GM19099 (cell line): ENCODE data around the gene TBP.

Source experiments
- POLR2A ChIP-seq: IDR thresholded peaks from 3 replicates; pipeline ENCODE4 v1.6.1; 2011; ENCODE audit warnings: low read depth; ENCODE audit not compliant: insufficient read length; ENCODE audit errors: extremely low read depth

The TBP gene

DNA sequence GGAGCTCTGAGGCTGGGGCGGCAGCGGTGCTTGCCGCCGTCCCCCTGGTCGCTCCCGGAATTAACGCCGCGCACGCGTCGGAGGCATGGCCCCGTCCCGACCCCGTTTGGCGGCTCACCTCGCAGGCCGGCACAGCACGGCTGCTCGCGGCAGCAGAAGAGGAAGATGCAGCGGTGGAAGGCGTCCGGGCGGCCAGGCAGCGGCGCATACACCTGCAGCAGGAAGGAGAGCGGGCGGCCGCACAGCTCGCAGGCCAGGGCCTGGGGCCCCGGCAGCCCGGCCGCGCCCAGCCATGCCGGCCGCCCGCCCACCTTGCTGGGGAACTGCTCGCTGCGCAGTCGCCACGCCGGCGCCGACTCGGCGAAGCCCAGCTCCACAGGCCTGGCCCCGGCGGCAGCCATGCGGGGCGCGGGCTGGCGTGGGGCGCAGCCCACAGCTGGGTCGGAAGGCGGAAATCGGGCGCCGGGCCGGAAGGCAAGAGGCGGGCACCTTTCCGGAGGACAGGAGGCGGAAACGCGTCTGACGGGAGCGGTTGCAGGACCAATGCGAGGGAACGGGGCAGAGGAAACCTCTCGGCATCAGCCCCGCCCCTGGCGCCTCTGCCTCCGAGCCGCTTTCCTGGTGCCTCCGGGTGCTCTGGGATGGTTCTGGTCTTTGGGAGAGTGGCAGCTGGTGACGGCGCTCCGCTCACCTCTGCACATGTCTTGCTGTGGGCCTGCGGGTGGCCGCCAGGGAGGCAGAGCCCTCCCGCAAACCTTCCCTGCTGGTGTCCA lies 30.2 kb downstream of the TBP start, which contains the start of gene PDCD2:
Gene PDCD2, minus strand, starts transcription at position 457 of the 773 bp plus-strand sequence. Its CDS starts 56 bp downstream, at position 401.
- TF ChIP-seq POLR2A, result peak; percentile 92

DNA sequence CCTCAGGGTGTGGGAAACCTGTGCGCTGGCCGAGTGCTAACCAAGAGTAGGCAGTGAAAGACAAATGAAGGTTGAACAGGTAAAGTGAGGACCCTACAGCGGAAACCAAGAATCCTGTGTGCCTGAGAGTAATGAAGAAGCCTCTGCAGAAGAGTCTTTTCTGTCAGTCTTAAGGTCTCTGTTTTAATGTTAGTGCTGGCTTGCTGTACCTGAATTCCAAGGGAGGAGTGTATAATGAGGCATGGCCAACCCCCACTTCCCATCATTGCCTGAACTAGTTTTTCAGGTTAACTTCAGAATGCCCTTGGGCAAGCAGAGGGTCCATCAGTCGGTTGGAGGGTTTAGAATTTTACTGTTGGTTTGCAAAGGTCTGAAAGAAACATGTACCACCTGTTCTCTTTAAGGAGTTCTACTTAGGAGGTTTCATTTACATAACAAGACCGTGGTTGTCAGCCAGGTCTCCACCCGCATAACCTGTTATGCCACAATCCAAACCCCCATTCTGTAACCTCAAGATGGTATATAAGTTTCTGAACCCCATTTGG lies 30.9 kb downstream of the TBP start:
- no peak for TF ChIP-seq POLR2A

DNA sequence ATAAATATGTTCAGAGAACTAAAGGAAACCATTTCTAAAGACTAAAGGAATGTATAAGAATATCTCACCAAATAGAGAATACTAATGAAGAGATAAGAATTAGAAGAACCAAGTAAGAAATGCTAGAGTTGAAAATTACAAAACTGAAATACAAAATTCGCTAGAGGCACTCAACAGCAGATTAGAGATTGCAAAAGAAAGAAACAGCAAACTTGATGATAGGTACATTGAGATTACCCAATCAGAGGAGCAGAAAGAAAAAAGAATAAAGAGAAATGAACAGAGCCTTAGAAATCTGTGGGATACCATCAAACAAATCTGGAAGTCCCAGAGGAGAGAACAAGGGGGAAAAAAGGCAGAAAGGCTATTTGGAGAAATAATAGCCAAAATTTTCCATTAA lies 36.6 kb downstream of the TBP start:
- TF ChIP-seq POLR2A, result no peak

DNA sequence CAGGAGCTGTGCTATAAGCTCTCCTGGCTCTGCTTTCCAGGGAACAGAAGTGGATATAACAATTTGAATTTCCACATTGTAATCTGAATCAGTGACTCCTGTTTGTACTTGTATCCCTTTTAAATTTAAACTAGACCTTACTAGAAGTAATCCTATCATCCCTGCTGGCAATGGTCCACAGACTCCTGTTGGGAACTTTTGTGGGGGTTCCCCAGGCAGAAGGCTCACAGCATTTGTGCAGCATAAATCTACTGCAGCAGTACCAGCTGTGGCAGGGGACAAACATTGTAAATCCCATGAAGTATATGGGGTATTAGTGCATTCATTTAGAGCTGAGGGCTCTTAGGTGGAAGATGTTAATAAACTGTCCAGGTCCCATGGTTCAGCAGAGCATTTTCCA lies 42.3 kb downstream of the TBP start:
- TF ChIP-seq POLR2A, result no peak

DNA sequence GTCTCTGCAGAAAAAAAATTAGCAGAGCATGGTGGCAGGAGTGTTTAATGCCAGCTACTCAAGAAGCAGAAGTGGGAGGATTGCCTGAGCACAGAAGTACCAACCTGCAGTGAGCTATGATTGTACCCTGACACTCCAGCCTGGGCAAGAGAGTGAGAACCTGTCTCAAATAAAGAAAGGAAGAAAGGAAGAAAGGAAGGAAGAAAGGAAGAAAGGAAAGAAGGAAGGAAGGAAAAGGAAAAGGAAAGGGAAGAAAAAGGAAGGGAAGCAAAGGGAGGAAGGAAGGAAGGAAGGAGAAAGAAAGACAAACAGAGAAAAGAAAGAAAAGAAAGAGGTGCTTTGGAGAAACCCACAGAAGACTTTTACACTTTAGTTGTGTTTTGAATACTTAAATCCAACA lies 43.1 kb downstream of the TBP start:
- no peak for TF ChIP-seq POLR2A

DNA sequence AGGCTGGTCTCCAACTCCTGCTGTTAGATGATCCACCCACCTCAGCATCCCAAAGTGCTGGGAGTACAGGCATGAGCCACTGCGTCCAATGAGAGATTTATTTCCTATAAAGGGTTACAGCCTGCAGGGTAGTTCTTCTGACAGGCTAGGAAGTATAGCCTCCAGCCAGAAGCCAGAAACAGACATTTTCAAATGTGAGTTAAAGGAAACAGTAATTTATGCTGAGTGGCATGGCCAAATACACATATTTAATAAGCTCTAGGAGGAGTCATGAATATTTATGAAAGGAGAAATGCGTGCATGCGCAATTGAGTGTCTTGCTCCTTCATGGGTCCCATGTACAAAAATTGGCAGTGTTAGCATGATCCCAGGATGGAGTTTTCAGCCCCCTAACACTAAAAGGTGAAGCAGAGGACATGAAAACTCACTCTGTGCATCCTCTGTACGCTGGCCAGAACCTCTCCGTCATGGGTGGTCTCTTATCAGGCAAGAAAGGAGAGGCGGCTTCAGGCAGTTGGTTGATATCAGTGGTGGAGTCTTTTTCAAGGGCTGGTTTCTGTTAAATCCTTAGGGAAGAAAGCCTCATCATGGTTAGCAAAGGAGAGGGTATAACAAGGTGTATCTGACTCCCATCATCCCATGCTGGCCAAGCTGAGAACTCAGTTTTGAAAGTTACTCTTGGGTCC lies 51.5 kb downstream of the TBP start:
- no peak for TF ChIP-seq POLR2A
